ENCODE results near the gene RPS27L.

DNA sequence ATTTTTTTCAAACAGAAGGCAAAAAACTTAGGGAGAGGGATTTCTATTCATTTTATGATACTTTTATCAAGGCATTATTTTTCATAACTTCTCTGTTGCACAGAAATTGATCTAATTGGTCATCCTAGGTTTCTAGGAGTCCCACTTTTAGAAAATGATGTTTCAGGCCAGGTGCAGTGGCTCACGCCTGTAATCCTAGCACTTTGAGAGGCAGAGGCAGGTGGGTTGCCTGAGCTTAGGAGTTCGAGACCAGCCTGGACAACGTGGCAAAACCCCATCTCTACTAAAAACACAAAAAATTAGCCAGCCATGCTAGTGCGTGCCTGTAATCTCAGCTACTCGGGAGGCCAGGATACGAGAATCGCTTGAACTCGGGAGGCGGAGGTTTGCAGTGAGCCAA lies 32.8 kb downstream of the RPS27L start:
- TF ChIP-seq, protein P1, sequence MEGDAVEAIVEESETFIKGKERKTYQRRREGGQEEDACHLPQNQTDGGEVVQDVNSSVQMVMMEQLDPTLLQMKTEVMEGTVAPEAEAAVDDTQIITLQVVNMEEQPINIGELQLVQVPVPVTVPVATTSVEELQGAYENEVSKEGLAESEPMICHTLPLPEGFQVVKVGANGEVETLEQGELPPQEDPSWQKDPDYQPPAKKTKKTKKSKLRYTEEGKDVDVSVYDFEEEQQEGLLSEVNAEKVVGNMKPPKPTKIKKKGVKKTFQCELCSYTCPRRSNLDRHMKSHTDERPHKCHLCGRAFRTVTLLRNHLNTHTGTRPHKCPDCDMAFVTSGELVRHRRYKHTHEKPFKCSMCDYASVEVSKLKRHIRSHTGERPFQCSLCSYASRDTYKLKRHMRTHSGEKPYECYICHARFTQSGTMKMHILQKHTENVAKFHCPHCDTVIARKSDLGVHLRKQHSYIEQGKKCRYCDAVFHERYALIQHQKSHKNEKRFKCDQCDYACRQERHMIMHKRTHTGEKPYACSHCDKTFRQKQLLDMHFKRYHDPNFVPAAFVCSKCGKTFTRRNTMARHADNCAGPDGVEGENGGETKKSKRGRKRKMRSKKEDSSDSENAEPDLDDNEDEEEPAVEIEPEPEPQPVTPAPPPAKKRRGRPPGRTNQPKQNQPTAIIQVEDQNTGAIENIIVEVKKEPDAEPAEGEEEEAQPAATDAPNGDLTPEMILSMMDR (tag by site-specific recombination; IDR thresholded peaks at IDR 0.05): no peak
- TF ChIP-seq, protein P2, sequence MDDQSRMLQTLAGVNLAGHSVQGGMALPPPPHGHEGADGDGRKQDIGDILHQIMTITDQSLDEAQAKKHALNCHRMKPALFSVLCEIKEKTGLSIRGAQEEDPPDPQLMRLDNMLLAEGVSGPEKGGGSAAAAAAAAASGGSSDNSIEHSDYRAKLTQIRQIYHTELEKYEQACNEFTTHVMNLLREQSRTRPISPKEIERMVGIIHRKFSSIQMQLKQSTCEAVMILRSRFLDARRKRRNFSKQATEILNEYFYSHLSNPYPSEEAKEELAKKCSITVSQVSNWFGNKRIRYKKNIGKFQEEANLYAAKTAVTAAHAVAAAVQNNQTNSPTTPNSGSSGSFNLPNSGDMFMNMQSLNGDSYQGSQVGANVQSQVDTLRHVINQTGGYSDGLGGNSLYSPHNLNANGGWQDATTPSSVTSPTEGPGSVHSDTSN (CRISPR knock-in tag; IDR thresholded peaks at IDR 0.05): no peak
- TF ChIP-seq, protein P3, sequence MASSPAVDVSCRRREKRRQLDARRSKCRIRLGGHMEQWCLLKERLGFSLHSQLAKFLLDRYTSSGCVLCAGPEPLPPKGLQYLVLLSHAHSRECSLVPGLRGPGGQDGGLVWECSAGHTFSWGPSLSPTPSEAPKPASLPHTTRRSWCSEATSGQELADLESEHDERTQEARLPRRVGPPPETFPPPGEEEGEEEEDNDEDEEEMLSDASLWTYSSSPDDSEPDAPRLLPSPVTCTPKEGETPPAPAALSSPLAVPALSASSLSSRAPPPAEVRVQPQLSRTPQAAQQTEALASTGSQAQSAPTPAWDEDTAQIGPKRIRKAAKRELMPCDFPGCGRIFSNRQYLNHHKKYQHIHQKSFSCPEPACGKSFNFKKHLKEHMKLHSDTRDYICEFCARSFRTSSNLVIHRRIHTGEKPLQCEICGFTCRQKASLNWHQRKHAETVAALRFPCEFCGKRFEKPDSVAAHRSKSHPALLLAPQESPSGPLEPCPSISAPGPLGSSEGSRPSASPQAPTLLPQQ (tag by site-specific recombination; IDR thresholded peaks at IDR 0.05): no peak
- TF ChIP-seq ZSCAN30 (tag by site-specific recombination; IDR thresholded peaks at IDR 0.05) (no peak), ZNF391 (tag by site-specific recombination; IDR thresholded peaks at IDR 0.05; ENCODE audit: borderline replicate concordance, low read depth) (no peak), MEIS1 (CRISPR knock-in tag; IDR thresholded peaks at IDR 0.05; ENCODE audit: borderline replicate concordance) (no peak)

All from HEK293 (cell line).